Ectodermal cell (in vitro differentiated cells): Measurements from ENCODE around the gene WWC2.
"Not testable (repeated sequence)": the region's sequence is repeated elsewhere in the genome, so short reads cannot be mapped to it uniquely, and the experiment has no call there.

Experiments
- H3K27ac ChIP-seq: 2 replicates; pipeline ENCODE4 v1.7.0; 2013; ENCODE audit warnings: mild to moderate bottlenecking, low read depth, low read length; ENCODE audit not compliant: insufficient read depth, poor library complexity, severe bottlenecking
- H3K27me3 ChIP-seq: 2 replicates; pipeline ENCODE4 v1.7.0; 2013; ENCODE audit warnings: mild to moderate bottlenecking, low read length; ENCODE audit not compliant: insufficient read depth, control insufficient read depth, poor library complexity, severe bottlenecking
- H3K36me3 ChIP-seq: one replicate; pipeline ENCODE4 v1.7.0; 2013; ENCODE audit warnings: low read length; ENCODE audit not compliant: control insufficient read depth, insufficient read depth
- H3K4me1 ChIP-seq: one replicate; pipeline ENCODE4 v1.7.0; 2013; ENCODE audit warnings: low read length; ENCODE audit not compliant: control insufficient read depth, insufficient read depth
- H3K4me3 ChIP-seq: 2 replicates; pipeline ENCODE4 v1.7.0; 2013; ENCODE audit warnings: low read depth, low read length, control low read depth; ENCODE audit not compliant: insufficient read depth
- H3K9me3 ChIP-seq: 2 replicates; pipeline ENCODE4 v1.7.0; 2013; ENCODE audit warnings: mild to moderate bottlenecking, low read length, moderate library complexity; ENCODE audit not compliant: control insufficient read depth
- WGBS, 2 experiments: methylation state at CpG; one replicate each; pipeline ENCODE4 v1.1.7; 2013; ENCODE audit warnings: missing lambda C conversion rate in 2 of 2; 5-methylcytosine and 5-hydroxymethylcytosine counted together

WWC2 gene

GRCh38 chr4:183100298-183100599, 1.2 kb downstream of the WWC2 start:
- H3K36me3 ChIP-seq, result no peaks in the 10 kb centered on the region
- H3K4me1 ChIP-seq, result peaks cover 12% of the 10 kb centered on the region
- peaks cover 27% of the 10 kb centered on the region for H3K27me3 ChIP-seq
- WGBS, 2 experiments, result 0% methylated on average over 1 to 2 of the region's 3 CpGs
- H3K9me3 ChIP-seq, result no peaks in the 10 kb centered on the region
- H3K27ac ChIP-seq, result no peak overlapping the region
- peak overlapping the region; percentile 76 for H3K4me3 ChIP-seq

GRCh38 chr4:183100827-183101226, 1.8 kb downstream of the WWC2 start:
- peaks cover 12% of the 10 kb centered on the region for H3K4me1 ChIP-seq
- peak overlapping the region; percentile 76 for H3K4me3 ChIP-seq
- H3K9me3 ChIP-seq, result no peaks in the 10 kb centered on the region
- 21 to 28% methylated on average over 5 to 6 of the region's 6 CpGs for WGBS, 2 experiments
- H3K27me3 ChIP-seq, result peaks cover 27% of the 10 kb centered on the region
- H3K27ac ChIP-seq, result no peak overlapping the region
- no peaks in the 10 kb centered on the region for H3K36me3 ChIP-seq

GRCh38 chr4:183101956-183102480, 3.0 kb downstream of the WWC2 start:
- Histone ChIP-seq H3K27me3 (peaks cover 16% of the 10 kb centered on the region), H3K4me3 (no peak overlapping the region), H3K4me1 (peaks cover 11% of the 10 kb centered on the region), H3K36me3 (no peaks in the 10 kb centered on the region), H3K9me3 (no peaks in the 10 kb centered on the region), H3K27ac (no peak overlapping the region)
- WGBS, 2 experiments, result 88 to 89% methylated on average over 3 to 4 of the region's 4 CpGs

GRCh38 chr4:183105092-183105491, 6.0 kb downstream of the WWC2 start:
- Histone ChIP-seq H3K27me3 (no peaks in the 10 kb centered on the region), H3K9me3 (no peaks in the 10 kb centered on the region), H3K27ac (no peak overlapping the region), H3K4me1 (peaks cover 6% of the 10 kb centered on the region), H3K36me3 (no peaks in the 10 kb centered on the region), H3K4me3 (no peak overlapping the region)
- 79 to 85% methylated on average over 4 to 5 of the region's 5 CpGs for WGBS, 2 experiments

- Histone ChIP-seq H3K4me3 (no peak overlapping the region), H3K9me3 (no peaks in the 10 kb centered on the region), H3K27me3 (no peaks in the 10 kb centered on the region), H3K4me1 (no peaks in the 10 kb centered on the region), H3K27ac (no peak overlapping the region), H3K36me3 (no peaks in the 10 kb centered on the region)
- 90 to 91% methylated on average over 4 of the region's 4 CpGs for whole genome bisulfite sequencing, 2 experiments
Measured at GRCh38 chr4:183106839-183107238, 7.8 kb downstream of the WWC2 start.

GRCh38 chr4:183107891-183108459, 8.9 kb downstream of the WWC2 start:
- Histone ChIP-seq H3K4me1 (no peaks in the 10 kb centered on the region), H3K9me3 (no peaks in the 10 kb centered on the region), H3K36me3 (no peaks in the 10 kb centered on the region), H3K4me3 (no peak overlapping the region), H3K27me3 (no peaks in the 10 kb centered on the region), H3K27ac (no peak overlapping the region)
- WGBS, 2 experiments, result 93 to 98% methylated on average over 4 to 5 of the region's 5 CpGs

GRCh38 chr4:183110244-183110643, 11.2 kb downstream of the WWC2 start:
- H3K27me3 ChIP-seq, result no peaks in the 10 kb centered on the region
- H3K27ac ChIP-seq, result no peak overlapping the region
- no peak overlapping the region for H3K4me3 ChIP-seq
- no peaks in the 10 kb centered on the region for H3K36me3 ChIP-seq
- no peaks in the 10 kb centered on the region for H3K9me3 ChIP-seq
- H3K4me1 ChIP-seq, result no peaks in the 10 kb centered on the region

- no peaks in the 10 kb centered on the region for H3K4me1 ChIP-seq
- no peak overlapping the region for H3K4me3 ChIP-seq
- no peaks in the 10 kb centered on the region for H3K9me3 ChIP-seq
- no peak overlapping the region for H3K27ac ChIP-seq
- H3K36me3 ChIP-seq, result no peaks in the 10 kb centered on the region
- H3K27me3 ChIP-seq, result no peaks in the 10 kb centered on the region
- WGBS, 2 experiments, result 93 to 94% methylated on average over 4 of the region's 4 CpGs
Measured at GRCh38 chr4:183111452-183111885, 12.4 kb downstream of the WWC2 start.

GRCh38 chr4:183118141-183118540, 19.1 kb downstream of the WWC2 start:
- Histone ChIP-seq H3K4me1 (peaks cover 7% of the 10 kb centered on the region), H3K27me3 (no peaks in the 10 kb centered on the region), H3K27ac (peak overlapping the region; percentile 80), H3K36me3 (no peaks in the 10 kb centered on the region), H3K4me3 (no peak overlapping the region), H3K9me3 (no peaks in the 10 kb centered on the region)
- 87 to 89% methylated on average over 2 of the region's 2 CpGs for WGBS, 2 experiments

- peaks cover 7% of the 10 kb centered on the region for H3K4me1 ChIP-seq
- peak overlapping the region; percentile 80 for H3K27ac ChIP-seq
- WGBS, 2 experiments, result 3% methylated on average over 3 of the region's 3 CpGs
- H3K9me3 ChIP-seq, result no peaks in the 10 kb centered on the region
- H3K4me3 ChIP-seq, result no peak overlapping the region
- H3K36me3 ChIP-seq, result no peaks in the 10 kb centered on the region
- H3K27me3 ChIP-seq, result no peaks in the 10 kb centered on the region
Measured at GRCh38 chr4:183118585-183118984, 19.5 kb downstream of the WWC2 start.

GRCh38 chr4:183121660-183122059, 22.6 kb downstream of the WWC2 start:
- 96 to 97% methylated on average over 12 of the region's 12 CpGs for WGBS, 2 experiments
- not testable (repeated sequence) for H3K27me3 ChIP-seq, H3K4me3 ChIP-seq, H3K9me3 ChIP-seq, H3K36me3 ChIP-seq, H3K4me1 ChIP-seq, H3K27ac ChIP-seq
